Peyer's patch (tissue), 4 donors: ENCODE measurements around the gene SCAMP4. TPM values are rescaled to one million over a fixed set of nuclear protein-coding genes. Genes with fewer than 3 reads are reported as not detected.
A peak's percentile ranks its signal among the peaks of the same experiment; 100 is the strongest.

Source experiments
- DNase-seq, 3 donors: peaks; one replicate each; pipeline ENCODE4 v3.0.0-alpha.2; 2017 to 2019
- H3K27ac ChIP-seq, 4 donors: fragments of 200-600 bp; sonication (generic); one replicate each; pipeline ENCODE4 v1.5.1; 2016 to 2019
- H3K27me3 ChIP-seq, 2 donors: fragments of 200-600 bp; sonication (generic); one replicate each; pipeline ENCODE4 v1.5.1; 2019
- H3K36me3 ChIP-seq, 3 donors: fragments of 200-600 bp; sonication (generic); one replicate each; pipeline ENCODE4 v1.5.1; 2016 to 2019
- H3K4me1 ChIP-seq, 4 donors: fragments of 200-600 bp; sonication (generic); one replicate each; pipeline ENCODE4 v1.5.1; 2016 to 2019
- H3K4me3 ChIP-seq, 4 donors: fragments of 200-600 bp; sonication (generic); 1 replicate in 3 of 4; 2 replicates in 1 of 4; pipeline ENCODE4 v1.5.1; 2016 to 2019; ENCODE audit warnings: mild to moderate bottlenecking in 1 of 4
- H3K9me3 ChIP-seq, 4 donors: fragments of 200-600 bp; sonication (generic); one replicate each; pipeline ENCODE4 v1.5.1; 2016 to 2019; ENCODE audit warnings: mild to moderate bottlenecking in 1 of 4
- CTCF ChIP-seq, 6 experiments: fragments of 450-650 bp in 4 of 6; fragments of 200-600 bp in 2 of 6; sonication (generic) in 1 of 6; IDR thresholded peaks; one replicate each; pipeline ENCODE4 v1.5.1; 2017 to 2019; ENCODE audit warnings: antibody characterized with exemption in 6 of 6, mild to moderate bottlenecking in 3 of 6, moderate library complexity in 1 of 6
- POLR2A ChIP-seq, 2 donors: fragments of 450-650 bp; IDR thresholded peaks; one replicate each; pipeline ENCODE4 v1.5.1; 2017; ENCODE audit warnings: antibody characterized with exemption in 2 of 2, mild to moderate bottlenecking in 2 of 2, moderate library complexity in 2 of 2
- total RNA-seq, 4 donors: library from RNA; depleted of rRNA; stranded (reverse); fragments of >200 nt; gene quantifications; one replicate each; pipeline ENCODE4 v1.1.0, GENCODE V29; 2016

The SCAMP4 gene
- total RNA-seq, 4 donors from 2014 or later = 45.4 to 62.6 (median 57.0) TPM

- DNase-seq = no peak
- Histone ChIP-seq H3K27ac (peak overlapping the region; percentile 96 to 99 (median 98)), H3K27me3 (no peaks in the 10 kb centered on the region)
Observed at GRCh38 chr19:1858412-1859081, 46.7 kb upstream of the SCAMP4 start.

DNA sequence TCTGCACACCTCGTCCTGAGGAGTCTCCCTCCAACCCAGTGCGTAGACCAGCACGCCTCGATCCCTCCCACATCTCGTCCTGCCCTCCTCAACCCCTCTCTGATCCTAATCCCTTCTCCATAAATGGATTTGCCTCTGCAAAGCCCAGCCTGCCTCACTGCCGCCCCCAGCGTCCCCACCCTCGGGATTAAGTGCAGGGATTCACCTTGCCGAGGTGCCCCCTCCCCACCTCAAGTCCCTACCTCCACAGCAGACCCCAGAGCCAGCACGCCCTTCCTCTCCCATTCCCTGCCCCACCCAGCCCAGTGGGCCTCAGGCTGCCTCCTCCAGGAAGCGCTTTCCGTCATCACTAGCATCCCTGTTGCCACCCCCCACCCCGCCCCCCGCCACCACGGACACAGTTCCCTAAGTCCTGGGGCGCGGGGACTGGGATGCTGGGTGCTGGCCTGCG, 45.8 kb upstream of the SCAMP4 start:
- no peak for DNase-seq
- Histone ChIP-seq H3K36me3 (no peaks in the 10 kb centered on the region), H3K27ac (peak overlapping the region; percentile 96 to 99 (median 98)), H3K4me1 (peaks cover 24 to 71% (median 45%) of the 10 kb centered on the region in 4 donors), H3K9me3 (no peaks in the 10 kb centered on the region), H3K4me3 (peak overlapping the region in 2 of 4 donors; percentile 73 to 94), H3K27me3 (no peaks in the 10 kb centered on the region)
- TF ChIP-seq CTCF (IDR thresholded peaks at IDR 0.05) = no peak
- no peak for TF ChIP-seq POLR2A (IDR thresholded peaks at IDR 0.05)

More at GRCh38 chr19:1858412-1859081, 46.7 kb upstream of the SCAMP4 start:
- H3K9me3 ChIP-seq = no peaks in the 10 kb centered on the region
- H3K36me3 ChIP-seq = no peaks in the 10 kb centered on the region
- peak overlapping the region in 2 of 4 donors; percentile 56 to 63 for H3K4me3 ChIP-seq
- H3K4me1 ChIP-seq = peaks cover 26 to 79% (median 51%) of the 10 kb centered on the region in 4 donors
- TF ChIP-seq CTCF (IDR thresholded peaks at IDR 0.05) (no peak), POLR2A (IDR thresholded peaks at IDR 0.05) (no peak)

- Histone ChIP-seq H3K36me3 (no peaks in the 10 kb centered on the region), H3K4me1 (peaks cover 24 to 63% (median 44%) of the 10 kb centered on the region in 4 donors), H3K27me3 (no peaks in the 10 kb centered on the region), H3K4me3 (peak overlapping the region in 2 of 4 donors; percentile 73 to 94), H3K27ac (peak overlapping the region; percentile 96 to 99 (median 98)), H3K9me3 (no peaks in the 10 kb centered on the region)
- TF ChIP-seq POLR2A (IDR thresholded peaks at IDR 0.05) = peak; percentile 30 to 64
- no peak for TF ChIP-seq CTCF (IDR thresholded peaks at IDR 0.05)
- peak in 2 of 3 donors; percentile 86 to 90 for DNase-seq
Observed at GRCh38 chr19:1860042-1860775, 45.0 kb upstream of the SCAMP4 start.

GRCh38 chr19:1860821-1861598, 44.2 kb upstream of the SCAMP4 start:
- H3K36me3 ChIP-seq = no peaks in the 10 kb centered on the region
- peaks cover 20 to 56% (median 39%) of the 10 kb centered on the region in 4 donors for H3K4me1 ChIP-seq
- peak overlapping the region; percentile 96 to 99 (median 98) for H3K27ac ChIP-seq
- TF ChIP-seq CTCF (IDR thresholded peaks at IDR 0.05) (no peak), POLR2A (IDR thresholded peaks at IDR 0.05) (no peak)
- DNase-seq = no peak
- peak overlapping the region in 3 of 4 donors; percentile 73 to 94 (median 86) for H3K4me3 ChIP-seq
- no peaks in the 10 kb centered on the region for H3K9me3 ChIP-seq
- no peaks in the 10 kb centered on the region for H3K27me3 ChIP-seq

- Histone ChIP-seq H3K36me3 (no peaks in the 10 kb centered on the region), H3K4me1 (peaks cover 18 to 50% (median 34%) of the 10 kb centered on the region in 4 donors), H3K27ac (peak overlapping the region; percentile 96 to 99 (median 98)), H3K9me3 (no peaks in the 10 kb centered on the region), H3K27me3 (no peaks in the 10 kb centered on the region), H3K4me3 (peak overlapping the region; percentile 67 to 94 (median 80))
- TF ChIP-seq POLR2A (IDR thresholded peaks at IDR 0.05) (no peak), CTCF (IDR thresholded peaks at IDR 0.05) (no peak)
- DNase-seq = peak in 1 of 3 donors; percentile 51
Observed at GRCh38 chr19:1861599-1862031, 43.6 kb upstream of the SCAMP4 start.
